Stomach smooth muscle (tissue), 2 donors: ENCODE data around the gene TXN.
A peak's percentile ranks its signal among the peaks of the same experiment; 100 is the strongest.

ENCODE experiments used
- H3K27ac ChIP-seq: one replicate; pipeline ENCODE4 v1.7.0; 2013; ENCODE audit warnings: mild to moderate bottlenecking, low read length, inconsistent platforms
- H3K27me3 ChIP-seq, 2 donors: one replicate each; pipeline ENCODE4 v1.7.0; 2013; ENCODE audit warnings: low read length in 2 of 2; ENCODE audit not compliant: insufficient read depth in 2 of 2, control insufficient read depth in 1 of 2
- H3K36me3 ChIP-seq, 2 donors: one replicate each; pipeline ENCODE4 v1.7.0; 2013; ENCODE audit warnings: low read length in 2 of 2; ENCODE audit not compliant: control insufficient read depth in 2 of 2, insufficient read depth in 2 of 2
- H3K4me1 ChIP-seq: one replicate; pipeline ENCODE4 v1.7.0; 2013; ENCODE audit warnings: low read length; ENCODE audit not compliant: control insufficient read depth, insufficient read depth
- H3K4me3 ChIP-seq, 2 donors: one replicate each; pipeline ENCODE4 v1.7.0; 2013; ENCODE audit warnings: low read length in 2 of 2
- H3K9ac ChIP-seq, 2 donors: one replicate each; pipeline ENCODE4 v1.7.0; 2013; ENCODE audit warnings: low read length in 2 of 2, mild to moderate bottlenecking in 1 of 2
- H3K9me3 ChIP-seq, 2 donors: one replicate each; pipeline ENCODE4 v1.7.0; 2013; ENCODE audit warnings: low read length in 2 of 2; ENCODE audit not compliant: control insufficient read depth in 2 of 2
- donor health status: healthy.
- donor health status: Pancreatic carcinoma.

Gene TXN

DNA sequence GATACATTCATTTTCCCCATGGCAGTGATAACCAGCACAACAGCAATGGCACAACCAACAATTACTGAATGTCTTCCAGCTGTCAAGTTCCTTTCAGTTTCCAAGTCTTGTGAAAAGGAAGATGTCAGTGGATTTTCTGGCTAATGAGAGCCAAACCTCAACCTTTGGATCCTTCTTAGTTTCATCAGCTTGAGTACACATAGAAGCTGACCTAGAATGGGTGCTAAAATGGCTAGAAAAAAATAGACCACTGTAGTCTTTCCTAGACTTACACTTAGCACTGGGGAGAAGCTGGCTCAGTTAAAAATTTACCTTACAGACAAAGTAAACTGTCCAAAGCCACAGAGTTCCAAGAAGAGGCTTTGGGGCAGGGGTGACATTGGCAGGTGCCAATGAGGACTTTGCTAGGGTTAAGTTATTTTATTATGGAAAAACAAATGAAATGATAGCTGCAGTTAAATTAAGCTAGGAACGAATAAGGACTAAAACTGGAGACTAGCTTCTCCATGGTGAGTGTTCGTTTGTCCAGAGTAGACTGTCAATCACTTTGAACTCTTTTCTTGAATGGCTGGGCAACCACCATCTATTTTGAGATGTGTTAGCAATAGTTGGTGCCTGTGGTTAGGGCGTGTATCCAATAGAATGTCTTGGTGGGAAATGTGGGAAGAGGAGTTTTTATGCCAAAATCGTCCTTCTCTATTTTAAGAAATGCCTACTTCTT lies 25.9 kb upstream of the TXN start:
- Histone ChIP-seq H3K36me3 (no peaks in the 10 kb centered on the region), H3K9ac (no peak overlapping the region), H3K4me3 (no peak overlapping the region), H3K4me1 (no peaks in the 10 kb centered on the region), H3K9me3 (no peaks in the 10 kb centered on the region), H3K27ac (no peak overlapping the region), H3K27me3 (no peaks in the 10 kb centered on the region)

DNA sequence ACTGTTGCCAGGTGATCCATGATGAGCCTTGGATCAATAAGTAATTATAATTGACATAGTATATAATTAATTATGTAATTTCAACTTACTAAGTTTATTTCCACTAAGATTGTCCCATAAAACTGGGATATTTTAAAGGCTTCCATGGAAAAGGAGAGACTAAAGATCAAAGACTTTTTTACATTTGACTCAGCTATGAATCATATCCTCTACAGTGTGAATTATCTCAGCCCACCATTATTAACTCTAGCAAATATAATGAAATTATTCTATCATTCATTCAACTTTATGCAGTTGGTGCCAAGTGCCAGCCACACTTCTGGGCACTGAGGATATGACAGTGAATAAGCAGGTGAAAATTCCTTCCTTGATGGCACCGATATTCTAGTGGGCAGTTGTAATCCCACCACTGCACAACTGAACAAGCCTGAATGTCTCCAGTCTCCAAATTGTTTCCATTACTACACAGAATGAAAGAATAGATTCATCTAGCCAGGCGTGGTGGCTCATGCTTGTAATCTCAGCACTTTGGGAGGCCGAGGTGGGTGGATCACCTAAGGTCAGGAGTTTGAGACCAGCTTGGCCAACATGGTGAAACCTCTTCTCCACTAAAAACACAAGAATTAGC lies 21.9 kb upstream of the TXN start:
- H3K27me3 ChIP-seq = no peaks in the 10 kb centered on the region
- no peaks in the 10 kb centered on the region for H3K9me3 ChIP-seq

DNA sequence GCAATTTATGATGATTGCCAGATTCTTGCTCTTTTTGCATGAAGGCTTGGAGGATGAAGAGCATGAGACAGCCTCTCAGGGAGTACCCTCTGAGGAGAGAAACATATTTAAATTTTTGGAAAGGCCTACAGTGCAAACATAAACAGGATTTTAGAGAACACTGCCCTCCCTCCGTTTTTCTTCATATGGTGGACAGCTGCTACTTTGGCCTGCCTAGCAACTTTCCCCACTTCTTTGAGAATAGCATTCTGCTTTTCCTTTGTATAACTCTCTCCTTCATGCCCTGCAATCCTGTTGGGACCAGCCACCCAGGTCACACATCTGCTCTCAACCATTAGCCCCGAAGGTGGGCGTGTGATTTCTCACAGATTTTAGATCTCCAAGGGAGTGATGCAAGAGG lies 20.5 kb upstream of the TXN start:
- H3K9ac ChIP-seq = no peak overlapping the region
- no peaks in the 10 kb centered on the region for H3K4me1 ChIP-seq
- H3K36me3 ChIP-seq = no peaks in the 10 kb centered on the region
- H3K27me3 ChIP-seq = no peaks in the 10 kb centered on the region
- no peak overlapping the region for H3K27ac ChIP-seq
- H3K9me3 ChIP-seq = no peaks in the 10 kb centered on the region
- no peak overlapping the region for H3K4me3 ChIP-seq

More for the DNA sequence above, 21.9 kb upstream of the TXN start:
- Histone ChIP-seq H3K27ac (no peak overlapping the region), H3K4me3 (no peak overlapping the region), H3K4me1 (no peaks in the 10 kb centered on the region), H3K36me3 (no peaks in the 10 kb centered on the region), H3K9ac (no peak overlapping the region)

DNA sequence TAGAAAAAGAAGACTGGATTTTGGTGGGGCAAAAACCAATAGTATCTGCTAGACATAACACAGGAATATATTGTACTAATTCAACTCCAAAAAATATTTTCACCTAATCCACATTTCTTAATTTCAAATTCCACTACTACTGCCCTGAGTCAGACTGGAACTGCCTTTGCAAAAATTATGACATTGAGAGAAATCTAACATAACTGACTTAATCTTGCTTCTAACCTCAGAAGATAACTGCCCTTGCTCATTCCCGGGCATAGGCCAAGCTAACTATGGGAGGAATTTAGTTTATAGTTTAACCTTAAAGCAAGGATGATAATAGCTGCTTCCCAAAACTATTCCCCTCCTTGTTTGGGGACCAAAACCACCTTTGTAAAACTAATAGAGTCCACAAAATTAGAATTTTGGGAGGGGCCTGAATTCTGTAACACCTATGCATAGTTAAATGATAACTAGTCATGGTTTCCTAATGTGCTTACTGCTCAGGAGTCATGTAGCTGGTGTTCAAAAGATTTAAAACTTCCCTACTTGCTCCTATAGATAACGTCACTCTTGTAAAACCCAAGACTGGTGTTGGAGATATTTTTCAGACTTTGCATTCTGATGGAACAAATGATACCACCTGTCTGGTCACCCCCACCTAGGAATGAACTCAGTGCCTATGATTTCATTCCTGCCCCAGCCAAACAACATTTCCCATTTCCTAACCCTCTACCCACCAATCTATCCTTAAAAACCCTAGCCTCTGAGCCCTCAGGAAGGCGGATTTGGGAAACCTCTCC lies 14.1 kb upstream of the TXN start:
- Histone ChIP-seq H3K27ac (no peak overlapping the region), H3K4me3 (no peak overlapping the region), H3K9me3 (no peaks in the 10 kb centered on the region), H3K36me3 (no peaks in the 10 kb centered on the region), H3K4me1 (no peaks in the 10 kb centered on the region), H3K27me3 (no peaks in the 10 kb centered on the region), H3K9ac (no peak overlapping the region)

DNA sequence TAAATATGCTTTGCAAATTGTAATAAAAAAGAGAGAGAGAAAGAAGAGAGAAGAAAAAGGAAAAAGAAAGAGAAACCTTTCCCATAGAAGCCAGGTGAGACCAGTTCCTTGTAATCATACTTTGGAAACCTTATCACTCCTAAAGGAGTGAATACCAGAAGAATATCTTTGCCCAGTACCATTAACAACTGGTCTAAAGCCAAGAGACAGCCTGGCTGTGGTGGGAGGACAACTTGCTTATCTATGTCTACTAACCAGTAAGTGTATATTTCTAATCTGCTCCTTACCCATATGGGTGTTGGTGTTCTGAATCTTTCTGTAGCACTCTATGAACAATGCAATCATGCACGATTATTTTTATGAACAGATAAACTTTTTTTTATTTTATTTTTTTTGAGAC lies 10.5 kb upstream of the TXN start:
- no peaks in the 10 kb centered on the region for H3K36me3 ChIP-seq
- no peaks in the 10 kb centered on the region for H3K4me1 ChIP-seq
- H3K9ac ChIP-seq = no peak overlapping the region
- H3K27me3 ChIP-seq = no peaks in the 10 kb centered on the region
- no peak overlapping the region for H3K27ac ChIP-seq
- no peaks in the 10 kb centered on the region for H3K9me3 ChIP-seq
- no peak overlapping the region for H3K4me3 ChIP-seq

DNA sequence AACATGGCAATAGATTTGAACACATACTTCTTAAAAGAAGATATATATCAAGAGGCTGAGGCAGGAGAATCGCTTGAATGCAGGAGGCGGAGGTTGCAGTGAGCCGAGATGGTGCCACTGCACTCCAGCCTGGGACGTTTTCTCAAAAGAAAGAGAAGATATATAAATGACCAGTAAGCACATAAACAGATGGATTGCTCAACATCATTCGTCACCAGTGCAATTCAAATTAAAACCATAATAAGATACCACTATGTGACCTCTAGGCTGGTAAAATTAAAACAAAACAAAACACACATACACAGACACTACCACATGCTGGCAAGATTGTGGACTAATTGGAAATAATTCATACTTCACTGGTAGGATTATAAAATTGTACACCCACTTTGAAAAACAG lies 5.3 kb upstream of the TXN start:
- Histone ChIP-seq H3K36me3 (no peaks in the 10 kb centered on the region), H3K9me3 (no peaks in the 10 kb centered on the region), H3K4me1 (peaks cover 12% of the 10 kb centered on the region), H3K27ac (no peak overlapping the region), H3K27me3 (no peaks in the 10 kb centered on the region), H3K4me3 (no peak overlapping the region), H3K9ac (no peak overlapping the region)

DNA sequence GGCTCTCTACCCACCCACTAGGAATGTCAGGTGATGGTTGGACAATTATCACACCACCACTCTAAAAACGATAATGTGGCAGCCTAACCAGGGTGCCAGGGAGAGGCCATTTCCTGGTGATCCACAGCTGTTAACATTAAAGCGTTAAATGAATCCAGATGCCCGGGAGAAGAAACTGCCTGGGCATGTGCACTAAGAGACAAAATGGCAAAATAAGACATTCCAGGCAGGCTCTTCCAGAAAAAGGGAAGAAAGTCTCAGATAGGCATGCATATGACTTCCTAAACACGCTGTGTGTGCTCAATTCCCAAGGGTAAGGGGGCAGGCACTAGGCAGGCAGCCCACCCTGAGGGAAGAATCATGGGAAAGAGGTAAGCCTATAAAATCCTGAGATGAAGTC lies 4.6 kb upstream of the TXN start:
- Histone ChIP-seq H3K4me1 (peaks cover 12% of the 10 kb centered on the region), H3K9me3 (no peaks in the 10 kb centered on the region), H3K9ac (no peak overlapping the region), H3K36me3 (no peaks in the 10 kb centered on the region), H3K27me3 (no peaks in the 10 kb centered on the region), H3K27ac (no peak overlapping the region), H3K4me3 (no peak overlapping the region)

DNA sequence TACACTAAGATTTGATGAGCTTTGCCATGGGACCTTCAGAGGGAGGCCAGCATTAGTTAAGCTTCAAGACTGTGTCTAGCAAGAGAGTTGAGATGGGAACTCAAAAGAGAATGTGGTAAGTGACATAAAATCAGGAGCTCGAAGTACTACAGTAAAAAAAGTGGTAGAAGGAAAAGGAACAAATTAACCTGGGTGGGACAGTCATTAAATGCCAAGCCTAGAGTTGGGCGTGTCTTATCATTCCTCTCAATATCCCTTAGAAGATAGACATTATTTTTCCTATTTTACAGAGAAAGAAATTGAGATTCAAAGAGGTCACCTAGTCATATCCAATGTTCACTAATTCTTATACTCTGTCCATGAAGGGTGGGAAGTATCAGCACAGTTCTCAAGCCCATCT lies 3.3 kb upstream of the TXN start:
- Histone ChIP-seq H3K27ac (no peak overlapping the region), H3K9me3 (no peaks in the 10 kb centered on the region), H3K36me3 (no peaks in the 10 kb centered on the region), H3K9ac (no peak overlapping the region), H3K4me1 (peaks cover 12% of the 10 kb centered on the region), H3K4me3 (no peak overlapping the region), H3K27me3 (no peaks in the 10 kb centered on the region)

DNA sequence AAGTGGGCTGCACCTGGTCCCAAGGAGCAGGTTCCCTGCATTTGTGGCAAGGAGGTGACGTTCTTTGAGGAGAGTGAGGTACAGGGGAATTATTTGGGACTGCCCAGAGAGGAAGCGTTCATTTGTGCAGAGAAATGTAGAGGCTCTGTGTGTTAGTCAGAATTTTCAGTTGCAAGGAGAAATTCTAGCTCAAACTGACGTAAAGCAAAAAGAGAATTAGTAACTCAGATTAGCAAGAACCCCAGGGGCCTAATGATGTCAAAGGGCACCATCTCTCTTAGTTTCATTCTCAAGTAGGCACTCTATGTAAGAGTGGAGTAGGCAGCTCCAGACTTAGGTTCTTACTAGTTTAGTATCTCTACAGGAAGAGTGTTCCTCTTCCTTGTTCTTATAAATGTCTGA lies 2.4 kb upstream of the TXN start:
- H3K4me1 ChIP-seq = peaks cover 12% of the 10 kb centered on the region
- H3K9ac ChIP-seq = no peak overlapping the region
- H3K36me3 ChIP-seq = no peaks in the 10 kb centered on the region
- H3K27ac ChIP-seq = no peak overlapping the region
- H3K27me3 ChIP-seq = no peaks in the 10 kb centered on the region
- H3K9me3 ChIP-seq = no peaks in the 10 kb centered on the region
- H3K4me3 ChIP-seq = no peak overlapping the region

DNA sequence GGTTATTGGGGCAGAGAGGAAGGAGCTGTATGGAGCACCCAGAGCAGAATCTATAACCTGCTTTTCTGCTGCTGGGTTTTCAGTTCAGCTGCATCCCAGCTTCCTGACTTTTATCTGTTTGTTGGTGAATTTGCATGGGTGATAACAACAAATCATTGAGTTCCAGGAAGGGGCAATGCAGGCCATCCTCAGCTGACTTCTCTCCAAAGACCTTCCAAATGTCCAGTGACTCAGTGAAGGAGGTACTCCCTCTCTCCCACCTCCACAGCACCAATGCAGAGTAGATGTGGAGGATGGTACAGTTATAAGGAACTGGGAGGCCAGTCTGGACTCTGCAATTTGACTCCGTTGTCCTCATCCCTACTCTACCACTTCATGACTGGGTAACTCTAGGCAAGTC lies 1.6 kb upstream of the TXN start:
- Histone ChIP-seq H3K36me3 (no peaks in the 10 kb centered on the region), H3K9ac (no peak overlapping the region), H3K9me3 (no peaks in the 10 kb centered on the region), H3K27ac (peak overlapping the region; percentile 73), H3K4me3 (peak overlapping the region in 1 of 2 donors; percentile 91), H3K27me3 (no peaks in the 10 kb centered on the region), H3K4me1 (peaks cover 12% of the 10 kb centered on the region)
